Measurements from ENCODE around the gene SYPL2.
"Not testable (repeated sequence)": the region's sequence is repeated elsewhere in the genome, so short reads cannot be mapped to it uniquely, and the experiment has no call there.

The SYPL2 gene

GRCh38 chr1:109468903-109469302, 2.6 kb downstream of the SYPL2 start:
- H3K4me3 ChIP-seq (ENCODE audit: low read depth, low read length), result no peak overlapping the region
- no peak for TF ChIP-seq CTCF (IDR thresholded peaks at IDR 0.05; ENCODE audit: low read depth, low read length, missing control alignments)
- in situ Hi-C loops (cut with HindIII; ENCODE audit: low sequenced_read_pairs), result no loop called here
- DNase-seq (ENCODE audit: low read depth), result no peak

- H3K4me3 ChIP-seq (ENCODE audit: low read depth, low read length), result no peak overlapping the region
- in situ Hi-C loops (cut with HindIII; ENCODE audit: low sequenced_read_pairs), result no loop called here
- no peak for TF ChIP-seq CTCF (IDR thresholded peaks at IDR 0.05; ENCODE audit: low read depth, low read length, missing control alignments)
- no peak for DNase-seq (ENCODE audit: low read depth)
These were observed 3.9 kb downstream of the SYPL2 start for GRCh38 chr1:109470245-109470644.

- no peak for TF ChIP-seq CTCF (IDR thresholded peaks at IDR 0.05; ENCODE audit: low read depth, low read length, missing control alignments)
- no peak overlapping the region for H3K4me3 ChIP-seq (ENCODE audit: low read depth, low read length)
- no peak for DNase-seq (ENCODE audit: low read depth)
- in situ Hi-C loops (cut with HindIII; ENCODE audit: low sequenced_read_pairs), result no loop called here
These were observed 6.4 kb downstream of the SYPL2 start for GRCh38 chr1:109472779-109473178.

- DNase-seq (ENCODE audit: low read depth); H3K4me3 ChIP-seq (ENCODE audit: low read depth, low read length); in situ Hi-C loops (cut with HindIII; ENCODE audit: low sequenced_read_pairs): not testable (repeated sequence)
These were observed 7.1 kb downstream of the SYPL2 start for GRCh38 chr1:109473284-109474057.

- in situ Hi-C loops (cut with HindIII; ENCODE audit: low sequenced_read_pairs), result no loop called here
- no peak for DNase-seq (ENCODE audit: low read depth)
- H3K4me3 ChIP-seq (ENCODE audit: low read depth, low read length), result no peak overlapping the region
- TF ChIP-seq CTCF (IDR thresholded peaks at IDR 0.05; ENCODE audit: low read depth, low read length, missing control alignments), result no peak
These were observed 8.4 kb downstream of the SYPL2 start for GRCh38 chr1:109474697-109475096.

- no peak overlapping the region for H3K4me3 ChIP-seq (ENCODE audit: low read depth, low read length)
- in situ Hi-C loops (cut with HindIII; ENCODE audit: low sequenced_read_pairs), result no loop called here
- DNase-seq (ENCODE audit: low read depth), result no peak
- TF ChIP-seq CTCF (IDR thresholded peaks at IDR 0.05; ENCODE audit: low read depth, low read length, missing control alignments), result no peak
These were observed 8.9 kb downstream of the SYPL2 start for GRCh38 chr1:109475261-109475660.

GRCh38 chr1:109476825-109477224, 10.5 kb downstream of the SYPL2 start:
- in situ Hi-C loops (cut with HindIII; ENCODE audit: low sequenced_read_pairs), result no loop called here
- H3K4me3 ChIP-seq (ENCODE audit: low read depth, low read length), result no peak overlapping the region
- no peak for TF ChIP-seq CTCF (IDR thresholded peaks at IDR 0.05; ENCODE audit: low read depth, low read length, missing control alignments)
- no peak for DNase-seq (ENCODE audit: low read depth)

All from astrocyte of the cerebellum (primary cell).